ENCODE results near the gene METRN.
"Not testable (repeated sequence)": the region's sequence is repeated elsewhere in the genome, so short reads cannot be mapped to it uniquely, and the experiment has no call there.

METRN gene

DNA sequence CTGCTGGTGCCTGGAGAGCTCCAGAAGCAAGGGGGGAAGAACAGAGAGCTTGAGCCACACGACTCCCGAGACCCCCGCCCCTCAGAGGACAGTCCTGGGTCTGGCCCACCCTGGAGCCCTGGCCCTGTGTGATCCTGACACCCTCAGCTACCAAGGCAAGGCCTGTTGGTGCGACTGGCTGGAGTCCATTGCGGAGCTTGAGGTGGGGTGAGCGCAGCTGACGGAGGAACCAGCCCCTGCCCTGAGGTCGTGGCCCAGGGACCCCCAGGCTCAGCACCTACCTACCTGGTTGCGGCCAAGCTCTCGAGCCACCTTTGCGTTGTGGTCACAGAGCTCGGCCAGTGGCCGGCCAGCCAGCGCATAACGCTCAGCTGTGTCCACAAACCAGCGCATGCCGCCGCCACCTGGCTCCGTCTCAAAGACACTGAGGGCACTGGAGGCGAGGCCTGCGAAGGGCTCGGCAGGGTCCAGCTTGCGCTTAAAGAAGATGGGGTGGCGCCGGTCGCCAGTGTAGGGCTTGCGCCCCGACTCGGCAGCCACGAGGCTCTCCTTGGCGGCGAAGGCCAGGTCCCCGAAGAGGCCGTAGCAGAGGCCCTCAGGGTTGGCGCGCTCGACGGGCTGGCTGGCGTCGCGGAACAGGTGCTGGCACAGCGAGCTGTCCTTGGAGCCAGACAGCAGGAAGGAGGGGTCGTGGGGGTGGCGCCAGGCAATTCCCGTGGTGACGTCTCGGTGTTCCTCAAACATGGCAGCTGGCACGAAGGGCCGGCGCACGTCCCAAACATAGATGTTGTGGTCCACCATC, 28.3 kb upstream of the METRN start:
- TF ChIP-seq, protein P1, sequence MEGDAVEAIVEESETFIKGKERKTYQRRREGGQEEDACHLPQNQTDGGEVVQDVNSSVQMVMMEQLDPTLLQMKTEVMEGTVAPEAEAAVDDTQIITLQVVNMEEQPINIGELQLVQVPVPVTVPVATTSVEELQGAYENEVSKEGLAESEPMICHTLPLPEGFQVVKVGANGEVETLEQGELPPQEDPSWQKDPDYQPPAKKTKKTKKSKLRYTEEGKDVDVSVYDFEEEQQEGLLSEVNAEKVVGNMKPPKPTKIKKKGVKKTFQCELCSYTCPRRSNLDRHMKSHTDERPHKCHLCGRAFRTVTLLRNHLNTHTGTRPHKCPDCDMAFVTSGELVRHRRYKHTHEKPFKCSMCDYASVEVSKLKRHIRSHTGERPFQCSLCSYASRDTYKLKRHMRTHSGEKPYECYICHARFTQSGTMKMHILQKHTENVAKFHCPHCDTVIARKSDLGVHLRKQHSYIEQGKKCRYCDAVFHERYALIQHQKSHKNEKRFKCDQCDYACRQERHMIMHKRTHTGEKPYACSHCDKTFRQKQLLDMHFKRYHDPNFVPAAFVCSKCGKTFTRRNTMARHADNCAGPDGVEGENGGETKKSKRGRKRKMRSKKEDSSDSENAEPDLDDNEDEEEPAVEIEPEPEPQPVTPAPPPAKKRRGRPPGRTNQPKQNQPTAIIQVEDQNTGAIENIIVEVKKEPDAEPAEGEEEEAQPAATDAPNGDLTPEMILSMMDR (IDR thresholded peaks at IDR 0.05; ENCODE audit: extremely low read depth, insufficient read depth, missing control alignments): no peak
- no peak for DNase-seq (ENCODE audit: low spot score)
- in situ Hi-C loops (cut with MboI; ENCODE audit: low pct_unique_long_range_greater_than_20kb, low sequenced_read_pairs, unreplicated experiment): no loop called here

DNA sequence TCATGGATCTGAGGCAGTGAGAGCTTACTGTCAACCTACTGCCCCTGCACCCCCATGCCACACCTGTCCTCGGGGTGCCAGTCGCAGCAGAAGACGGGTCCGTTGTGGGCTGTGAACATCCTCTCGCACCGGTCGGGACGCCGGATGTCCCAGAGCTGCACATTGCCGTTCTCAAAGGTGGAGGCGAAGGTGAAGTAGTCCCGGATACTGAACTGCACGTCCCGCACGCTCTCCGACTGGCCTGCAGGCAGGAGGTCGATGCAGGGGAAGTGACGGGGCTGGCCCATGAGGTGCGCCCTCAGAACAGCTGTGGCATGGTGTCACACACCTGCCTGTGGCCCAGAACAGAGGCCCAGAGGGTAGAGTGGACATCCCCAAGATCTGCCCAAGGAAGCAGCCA, 27.4 kb upstream of the METRN start:
- DNase-seq (ENCODE audit: low spot score): no peak
- in situ Hi-C loops (cut with MboI; ENCODE audit: low pct_unique_long_range_greater_than_20kb, low sequenced_read_pairs, unreplicated experiment): no loop called here
- TF ChIP-seq, protein P1 (IDR thresholded peaks at IDR 0.05; ENCODE audit: extremely low read depth, insufficient read depth, missing control alignments): no peak

DNA sequence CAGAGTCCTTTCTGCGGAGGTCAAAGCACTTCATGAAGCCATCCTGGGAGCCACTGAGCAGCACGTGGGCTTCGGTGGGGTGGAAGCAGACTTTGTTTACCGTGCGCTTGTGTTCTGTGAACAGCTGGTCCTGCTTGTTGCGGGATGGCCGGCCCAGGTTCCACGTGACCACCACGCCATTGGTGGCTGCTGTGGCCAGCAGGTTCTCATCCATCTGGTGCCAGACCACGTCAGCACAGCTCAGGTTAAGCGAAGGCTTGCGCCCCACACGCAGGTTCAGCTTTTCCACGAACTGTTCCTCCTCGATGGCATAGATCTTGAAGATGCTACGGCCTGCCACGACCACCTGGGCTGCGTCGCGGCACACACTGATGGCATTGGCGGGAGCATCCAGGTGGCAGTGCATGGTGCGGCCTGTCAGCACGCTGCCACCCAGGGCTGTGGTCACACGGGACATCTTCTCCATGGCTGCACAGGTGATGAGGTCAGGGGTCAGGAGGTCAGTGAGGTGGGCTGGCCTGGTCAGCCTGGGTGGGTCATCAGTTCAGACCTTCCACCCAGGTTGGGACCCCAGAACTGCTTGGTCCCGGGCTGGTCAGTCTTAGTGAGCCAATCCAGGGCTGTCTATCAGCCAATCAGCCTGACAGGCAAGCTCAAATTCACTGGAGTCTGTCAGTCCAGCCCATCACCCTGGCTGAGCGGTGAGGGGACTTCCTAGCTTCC, 25.6 kb upstream of the METRN start:
- DNase-seq (ENCODE audit: low spot score): no peak
- in situ Hi-C loops (cut with MboI; ENCODE audit: low pct_unique_long_range_greater_than_20kb, low sequenced_read_pairs, unreplicated experiment): no loop called here
- TF ChIP-seq, protein P1 (IDR thresholded peaks at IDR 0.05; ENCODE audit: extremely low read depth, insufficient read depth, missing control alignments): no peak

DNA sequence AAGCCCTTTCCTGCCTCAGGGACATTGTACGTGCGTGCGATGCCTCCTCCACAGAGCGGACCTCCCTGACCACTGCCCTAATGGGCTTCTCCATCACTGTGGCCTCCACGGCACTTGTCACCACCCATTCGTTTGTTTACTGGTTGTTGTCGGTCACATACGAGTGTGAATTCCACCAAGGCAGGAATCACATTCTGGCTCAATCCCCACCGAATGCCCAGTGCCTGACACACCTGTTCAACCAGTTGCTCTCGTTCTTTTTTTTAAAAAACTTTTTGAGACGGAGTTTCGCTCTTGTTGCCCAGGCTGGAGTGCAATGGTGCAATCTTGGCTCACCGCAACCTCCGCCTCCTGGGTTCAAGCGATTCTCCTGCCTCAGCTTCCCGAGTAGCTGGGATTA, 23.7 kb upstream of the METRN start:
- in situ Hi-C loops (cut with MboI; ENCODE audit: low pct_unique_long_range_greater_than_20kb, low sequenced_read_pairs, unreplicated experiment); DNase-seq (ENCODE audit: low spot score): not testable (repeated sequence)

DNA sequence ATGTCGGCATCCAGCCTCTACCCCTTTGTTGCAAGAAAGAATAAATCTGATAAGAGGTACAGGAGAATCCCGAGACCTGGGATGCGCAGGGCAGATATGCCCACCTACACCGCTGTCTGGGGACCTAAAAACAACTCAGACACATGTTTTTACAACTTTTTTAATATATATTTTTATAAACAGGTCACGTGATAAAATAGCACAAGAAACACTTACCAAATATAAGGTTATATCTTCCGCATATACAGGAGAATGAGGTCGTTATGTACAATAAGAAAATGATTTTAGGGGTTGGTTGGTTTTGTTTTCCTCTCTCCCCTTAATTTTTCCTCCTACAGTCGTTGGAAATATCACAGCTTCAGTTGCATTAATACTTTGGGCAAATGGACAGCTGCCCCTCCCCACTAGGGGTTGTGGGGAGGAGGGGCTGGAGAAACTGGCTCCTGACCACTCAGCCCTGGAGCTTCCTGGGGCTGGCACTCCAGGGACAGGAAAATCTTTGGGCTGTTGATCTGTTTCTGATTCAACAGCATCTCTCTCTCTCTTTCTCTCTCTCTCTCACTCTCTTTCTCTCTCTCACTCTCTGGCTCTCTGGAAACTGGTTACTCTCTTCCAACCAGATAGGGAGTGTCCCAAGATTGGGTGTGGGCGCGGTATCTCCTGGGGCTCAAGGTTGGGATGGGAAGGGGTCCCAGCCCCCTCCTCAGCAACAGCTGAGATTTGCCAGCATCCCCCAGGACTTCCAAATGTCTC, 22.4 kb upstream of the METRN start:
- DNase-seq (ENCODE audit: low spot score): no peak
- in situ Hi-C loops (cut with MboI; ENCODE audit: low pct_unique_long_range_greater_than_20kb, low sequenced_read_pairs, unreplicated experiment): no loop called here
- TF ChIP-seq, protein P1 (IDR thresholded peaks at IDR 0.05; ENCODE audit: extremely low read depth, insufficient read depth, missing control alignments): no peak

DNA sequence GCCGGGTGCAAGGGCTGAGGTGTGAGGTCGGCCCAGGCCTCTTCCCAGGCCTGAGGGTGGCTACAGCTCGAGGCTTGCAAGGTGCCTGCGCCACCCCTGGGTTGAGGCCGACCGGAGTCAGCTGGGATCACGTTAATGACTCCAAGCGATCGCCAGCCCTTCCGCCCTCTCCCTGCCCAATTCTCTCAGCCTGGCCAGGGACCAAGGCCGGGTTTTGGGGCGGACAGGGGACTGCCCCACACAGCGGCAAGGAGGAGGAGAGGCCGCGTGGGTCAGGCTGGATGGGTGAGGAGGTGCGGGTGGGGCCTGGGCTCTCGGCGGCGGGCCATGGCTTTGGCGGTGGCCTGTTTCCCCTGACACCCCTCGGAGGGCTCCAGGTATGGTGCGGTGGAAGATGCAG, 21.6 kb upstream of the METRN start:
- TF ChIP-seq, protein P1 (IDR thresholded peaks at IDR 0.05; ENCODE audit: extremely low read depth, insufficient read depth, missing control alignments): no peak
- no peak for DNase-seq (ENCODE audit: low spot score)
- in situ Hi-C loops (cut with MboI; ENCODE audit: low pct_unique_long_range_greater_than_20kb, low sequenced_read_pairs, unreplicated experiment): no loop called here
